ENCODE results near the gene NKAIN2. TPM values are rescaled to one million over a fixed set of nuclear protein-coding genes. Genes with fewer than 3 reads are reported as not detected.
A peak's percentile ranks its signal among the peaks of the same experiment; 100 is the strongest.

NKAIN2 gene
- total RNA-seq, 1 experiment from 2014 or later, result not detected

DNA sequence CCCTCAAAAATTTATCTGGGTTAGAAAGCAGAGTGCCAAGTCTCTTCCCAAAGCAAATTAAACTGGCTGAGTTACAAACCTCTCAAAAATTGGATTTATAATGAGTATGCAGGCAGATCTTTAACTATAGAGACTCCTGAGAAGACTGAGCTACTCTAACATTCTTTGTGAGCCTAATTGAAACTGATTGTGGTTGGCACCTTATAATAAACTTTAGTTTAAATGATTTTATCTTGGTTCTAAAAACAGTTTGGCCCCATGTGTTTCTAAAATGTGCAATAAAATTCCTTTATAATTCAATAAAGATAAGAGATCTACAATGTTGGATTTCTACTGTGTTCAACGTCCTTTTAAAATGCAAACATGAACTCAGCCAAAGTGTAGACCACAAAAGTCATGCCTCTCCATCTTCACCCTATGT, 678.4 kb downstream of the NKAIN2 start:
- Histone ChIP-seq H3K36me3 (no peaks in the 10 kb centered on the region), H3K27ac (no peak overlapping the region), H3K4me1 (replicated peaks) (0 out of 2 replicates have a peak, but pooled peaks cover 4% of the 10 kb centered on the region), H3K4me3 (no peak overlapping the region), H3K27me3 (replicated peaks) (no peaks in the 10 kb centered on the region; the same call in 1 of the 2 replicates), H3K9me3 (replicated peaks) (no peaks in the 10 kb centered on the region)
- no peak for DNase-seq (ENCODE audit: low read depth in 1 of 2, low spot score in 2 of 2)

GRCh38 chr6:124487623-124488431, 684.2 kb downstream of the NKAIN2 start:
- H3K4me1 ChIP-seq (replicated peaks), result peaks cover 19% of the 10 kb centered on the region
- peak in 1 of 2 experiments; percentile 68 for DNase-seq (ENCODE audit: low read depth in 1 of 2, low spot score in 2 of 2)
- no peaks in the 10 kb centered on the region for H3K27me3 ChIP-seq (replicated peaks)
- no peak overlapping the region for H3K4me3 ChIP-seq
- no peak overlapping the region for H3K27ac ChIP-seq
- no peaks in the 10 kb centered on the region for H3K9me3 ChIP-seq (replicated peaks)
- no peaks in the 10 kb centered on the region for H3K36me3 ChIP-seq

GRCh38 chr6:124490122-124490521, 686.5 kb downstream of the NKAIN2 start:
- Histone ChIP-seq H3K4me1 (replicated peaks) (peaks cover 19% of the 10 kb centered on the region), H3K27me3 (replicated peaks) (no peaks in the 10 kb centered on the region), H3K36me3 (no peaks in the 10 kb centered on the region), H3K4me3 (no peak overlapping the region), H3K9me3 (replicated peaks) (no peaks in the 10 kb centered on the region), H3K27ac (no peak overlapping the region)
- DNase-seq (ENCODE audit: low read depth in 1 of 2, low spot score in 2 of 2), result peak in 1 of 2 experiments; percentile 34

GRCh38 chr6:124493259-124493658, 689.6 kb downstream of the NKAIN2 start:
- H3K4me1 ChIP-seq (replicated peaks), result peaks cover 10% of the 10 kb centered on the region
- no peak overlapping the region for H3K4me3 ChIP-seq
- H3K27me3 ChIP-seq (replicated peaks), result no peaks in the 10 kb centered on the region
- no peak overlapping the region for H3K27ac ChIP-seq
- no peaks in the 10 kb centered on the region for H3K9me3 ChIP-seq (replicated peaks)
- no peak for DNase-seq (ENCODE audit: low read depth in 1 of 2, low spot score in 2 of 2)
- no peaks in the 10 kb centered on the region for H3K36me3 ChIP-seq

DNA sequence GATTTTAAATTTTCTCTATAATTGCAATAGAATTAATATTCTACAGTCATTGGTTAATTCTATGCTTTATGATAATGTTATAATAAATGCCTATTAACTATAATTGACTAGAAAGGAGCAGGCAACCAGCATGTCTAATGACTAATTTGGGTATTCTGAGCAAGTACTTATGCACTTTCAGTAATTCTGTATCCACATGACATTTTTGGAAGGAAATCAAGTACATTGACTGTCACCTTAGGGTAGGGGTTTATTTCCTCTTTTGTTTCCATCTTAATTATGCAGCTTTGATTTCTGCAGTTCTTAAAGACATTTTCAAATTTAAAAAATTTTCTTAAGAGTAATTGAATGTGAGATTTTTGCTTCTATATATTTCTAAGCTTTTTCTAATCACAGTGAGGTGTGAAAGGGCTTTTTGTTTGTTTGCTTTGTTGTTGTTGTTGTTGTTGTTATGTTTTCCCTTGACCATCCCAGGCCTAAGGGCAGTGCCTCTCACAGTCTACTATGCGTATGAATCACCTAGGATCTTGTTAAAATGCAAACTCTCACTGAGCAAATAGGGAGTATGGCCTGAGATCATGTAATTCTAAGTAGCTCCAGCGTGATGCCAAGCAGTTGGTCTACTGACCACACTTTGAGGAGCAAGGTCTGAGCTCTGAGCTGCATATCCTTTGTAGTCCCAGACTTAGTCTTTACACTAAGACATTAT, 691.4 kb downstream of the NKAIN2 start:
- Histone ChIP-seq H3K9me3 (replicated peaks) (no peaks in the 10 kb centered on the region), H3K27me3 (replicated peaks) (no peaks in the 10 kb centered on the region), H3K36me3 (no peaks in the 10 kb centered on the region), H3K4me3 (no peak overlapping the region), H3K4me1 (replicated peaks) (peaks cover under 1% of the 10 kb centered on the region), H3K27ac (no peak overlapping the region)
- DNase-seq (ENCODE audit: low read depth in 1 of 2, low spot score in 2 of 2), result no peak

- H3K9me3 ChIP-seq (replicated peaks), result no peaks in the 10 kb centered on the region
- no peaks in the 10 kb centered on the region for H3K36me3 ChIP-seq
- no peak overlapping the region for H3K4me3 ChIP-seq
- H3K27me3 ChIP-seq (replicated peaks), result no peaks in the 10 kb centered on the region
- H3K27ac ChIP-seq, result no peak overlapping the region
- DNase-seq (ENCODE audit: low read depth in 1 of 2, low spot score in 2 of 2), result no peak
- H3K4me1 ChIP-seq (replicated peaks), result no peaks in the 10 kb centered on the region
Observed at GRCh38 chr6:124495665-124496190, 692.1 kb downstream of the NKAIN2 start.

DNA sequence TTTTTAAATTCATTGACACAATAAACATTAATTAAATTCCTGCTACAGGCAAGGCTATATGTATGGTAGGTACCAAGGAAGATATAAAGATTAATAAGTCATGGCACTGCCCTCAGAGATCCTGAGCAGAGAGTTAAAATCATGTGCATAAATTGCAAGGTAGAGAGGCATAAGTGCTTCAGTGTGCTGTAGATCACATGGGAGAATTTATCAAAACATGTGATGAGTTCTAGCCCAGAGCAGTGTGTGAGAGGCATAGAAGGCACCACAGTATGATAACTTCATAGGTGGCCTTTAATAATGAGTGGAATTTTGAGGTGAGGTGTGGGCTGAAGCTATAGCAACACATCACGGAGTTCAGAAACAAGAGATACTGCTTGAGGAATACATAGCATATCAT, 692.7 kb downstream of the NKAIN2 start:
- Histone ChIP-seq H3K4me3 (no peak overlapping the region), H3K9me3 (replicated peaks) (no peaks in the 10 kb centered on the region), H3K27me3 (replicated peaks) (no peaks in the 10 kb centered on the region), H3K27ac (no peak overlapping the region), H3K36me3 (no peaks in the 10 kb centered on the region), H3K4me1 (replicated peaks) (no peaks in the 10 kb centered on the region)
- DNase-seq (ENCODE audit: low read depth in 1 of 2, low spot score in 2 of 2), result no peak

GRCh38 chr6:124512431-124512830, 708.8 kb downstream of the NKAIN2 start:
- Histone ChIP-seq H3K9me3 (replicated peaks) (no peaks in the 10 kb centered on the region), H3K36me3 (no peaks in the 10 kb centered on the region), H3K27me3 (replicated peaks) (peaks cover 11% of the 10 kb centered on the region; the same call in 1 of the 2 replicates), H3K4me3 (no peak overlapping the region), H3K27ac (no peak overlapping the region), H3K4me1 (replicated peaks) (no peaks in the 10 kb centered on the region)
- no peak for DNase-seq (ENCODE audit: low read depth in 1 of 2, low spot score in 2 of 2)

DNA sequence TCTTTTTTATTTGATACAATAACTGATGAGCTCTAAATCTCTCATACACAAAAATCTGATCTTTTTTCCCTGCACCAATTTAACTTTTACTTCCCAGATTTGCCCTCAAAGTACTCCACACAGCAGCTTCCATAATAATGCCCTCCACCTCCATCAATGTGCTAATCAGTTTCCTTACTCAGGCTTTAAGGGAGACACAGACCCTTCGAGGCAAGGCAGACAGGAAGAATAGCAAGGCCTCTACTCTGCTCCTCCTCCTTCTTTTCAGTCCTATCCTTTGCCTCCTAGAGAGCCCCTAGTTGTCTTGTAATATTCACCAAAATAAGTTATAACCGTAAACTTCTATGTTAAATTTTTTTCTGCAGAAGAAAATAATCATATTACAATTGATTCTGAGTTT, 713.7 kb downstream of the NKAIN2 start:
- Histone ChIP-seq H3K4me1 (replicated peaks) (no peaks in the 10 kb centered on the region), H3K27ac (no peak overlapping the region), H3K36me3 (no peaks in the 10 kb centered on the region), H3K9me3 (replicated peaks) (no peaks in the 10 kb centered on the region), H3K27me3 (replicated peaks) (peaks cover 6% of the 10 kb centered on the region; the same call in 1 of the 2 replicates), H3K4me3 (no peak overlapping the region)
- DNase-seq (ENCODE audit: low read depth in 1 of 2, low spot score in 2 of 2), result no peak

DNA sequence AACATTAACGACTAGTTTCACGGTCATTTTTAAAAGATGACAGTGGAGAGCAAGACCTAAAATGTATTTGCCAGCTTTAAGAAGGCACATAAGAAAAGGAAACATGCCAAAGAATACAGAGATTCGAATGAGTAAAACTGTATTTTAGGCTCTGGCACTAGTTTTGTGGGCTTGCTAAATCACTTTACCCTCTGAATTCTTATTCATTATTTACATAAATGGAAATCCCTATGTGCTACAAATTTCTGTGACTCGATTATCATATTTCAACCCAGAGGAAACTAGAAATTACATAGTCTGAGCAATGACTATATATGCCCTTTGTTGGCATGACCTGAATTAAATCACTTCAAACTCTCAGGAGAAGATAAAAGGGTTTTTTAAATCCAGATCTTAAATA, 716.8 kb downstream of the NKAIN2 start:
- Histone ChIP-seq H3K4me1 (replicated peaks) (no peaks in the 10 kb centered on the region), H3K27me3 (replicated peaks) (no peaks in the 10 kb centered on the region), H3K4me3 (no peak overlapping the region), H3K9me3 (replicated peaks) (no peaks in the 10 kb centered on the region), H3K27ac (no peak overlapping the region), H3K36me3 (no peaks in the 10 kb centered on the region)
- DNase-seq (ENCODE audit: low read depth in 1 of 2, low spot score in 2 of 2), result no peak

DNA sequence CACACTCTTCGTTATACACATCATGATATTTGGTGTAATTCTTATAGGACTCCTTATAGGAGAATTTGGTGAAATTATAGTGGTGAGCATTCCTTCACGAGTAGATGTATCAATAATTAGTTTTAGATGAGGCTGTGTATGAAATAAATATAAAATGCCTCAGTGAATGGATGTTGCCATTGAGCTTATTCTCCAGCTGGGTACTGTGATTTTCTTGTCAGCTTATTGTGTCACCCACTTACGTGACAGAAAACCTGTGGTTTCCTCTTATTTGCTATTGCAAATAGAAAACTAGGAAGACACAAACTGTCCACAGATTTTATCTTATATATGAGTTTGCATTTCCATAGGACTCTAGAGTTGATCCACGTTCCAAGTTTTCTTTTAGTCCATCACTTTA, 718.7 kb downstream of the NKAIN2 start:
- Histone ChIP-seq H3K9me3 (replicated peaks) (no peaks in the 10 kb centered on the region), H3K4me1 (replicated peaks) (no peaks in the 10 kb centered on the region), H3K27me3 (replicated peaks) (no peaks in the 10 kb centered on the region), H3K27ac (no peak overlapping the region), H3K36me3 (no peaks in the 10 kb centered on the region), H3K4me3 (no peak overlapping the region)
- no peak for DNase-seq (ENCODE audit: low read depth in 1 of 2, low spot score in 2 of 2)

DNA sequence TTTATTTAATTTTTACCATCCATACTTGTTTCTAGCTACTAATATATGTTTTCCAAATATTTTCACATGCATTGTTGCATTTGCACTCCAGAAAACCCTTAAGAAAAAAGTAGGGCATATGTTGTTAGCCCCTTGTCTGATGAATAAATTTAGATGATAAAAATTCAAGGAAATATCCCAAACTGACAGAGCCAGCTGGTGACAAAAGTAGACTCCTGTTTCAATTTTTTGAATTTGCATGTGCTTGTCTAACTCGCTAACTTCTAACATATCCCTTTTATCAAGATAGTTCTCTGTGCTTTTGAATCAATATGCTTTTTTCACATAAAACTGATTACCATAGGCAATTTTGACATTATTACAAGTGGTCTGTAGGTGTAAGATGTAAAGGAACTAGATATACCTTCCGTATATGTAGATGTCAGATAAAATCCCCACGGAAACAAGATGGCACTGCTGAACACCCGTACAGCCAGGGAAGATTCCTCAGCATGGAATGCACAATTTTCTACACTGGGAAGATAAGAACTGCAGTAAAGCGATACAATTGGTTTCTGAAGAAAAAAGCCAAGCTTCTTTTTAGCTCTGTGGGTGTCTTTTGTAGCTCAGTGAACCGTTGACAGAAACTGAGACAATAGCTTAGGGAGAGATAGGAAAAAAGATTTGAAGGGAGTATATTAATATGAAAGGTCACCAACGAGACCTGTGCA, 721.0 kb downstream of the NKAIN2 start:
- no peak for DNase-seq (ENCODE audit: low read depth in 1 of 2, low spot score in 2 of 2)
- Histone ChIP-seq H3K4me1 (replicated peaks) (no peaks in the 10 kb centered on the region), H3K27ac (no peak overlapping the region), H3K9me3 (replicated peaks) (no peaks in the 10 kb centered on the region), H3K27me3 (replicated peaks) (no peaks in the 10 kb centered on the region), H3K36me3 (no peaks in the 10 kb centered on the region), H3K4me3 (no peak overlapping the region)

DNA sequence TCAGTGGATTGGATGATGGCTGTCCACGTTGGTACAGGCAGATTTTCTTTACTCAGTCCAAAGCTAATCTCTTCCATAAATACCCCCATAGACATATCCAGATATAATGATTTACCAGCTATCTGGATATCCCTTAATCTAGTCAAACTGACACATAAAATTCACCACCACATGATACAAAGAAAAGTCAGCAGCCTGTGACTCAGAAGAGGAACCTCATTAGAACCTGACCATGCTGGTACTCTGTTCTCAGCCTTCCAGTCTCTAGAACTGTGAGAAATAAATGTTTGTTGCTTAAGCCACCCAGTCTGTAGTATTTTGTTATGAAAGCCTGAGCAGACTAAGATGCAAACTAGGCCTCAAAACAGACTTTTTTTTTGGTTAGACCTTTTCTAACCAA, 727.3 kb downstream of the NKAIN2 start:
- H3K27me3 ChIP-seq (replicated peaks), result no peaks in the 10 kb centered on the region
- no peak overlapping the region for H3K27ac ChIP-seq
- no peak for DNase-seq (ENCODE audit: low read depth in 1 of 2, low spot score in 2 of 2)
- 0 out of 2 replicates have a peak, but pooled peaks cover 3% of the 10 kb centered on the region for H3K4me1 ChIP-seq (replicated peaks)
- H3K36me3 ChIP-seq, result no peaks in the 10 kb centered on the region
- H3K4me3 ChIP-seq, result no peak overlapping the region
- no peaks in the 10 kb centered on the region for H3K9me3 ChIP-seq (replicated peaks)
